ENCODE results near the gene HSD3B2.
"Not testable (repeated sequence)": the region's sequence is repeated elsewhere in the genome, so short reads cannot be mapped to it uniquely, and the experiment has no call there.

The HSD3B2 gene

DNA sequence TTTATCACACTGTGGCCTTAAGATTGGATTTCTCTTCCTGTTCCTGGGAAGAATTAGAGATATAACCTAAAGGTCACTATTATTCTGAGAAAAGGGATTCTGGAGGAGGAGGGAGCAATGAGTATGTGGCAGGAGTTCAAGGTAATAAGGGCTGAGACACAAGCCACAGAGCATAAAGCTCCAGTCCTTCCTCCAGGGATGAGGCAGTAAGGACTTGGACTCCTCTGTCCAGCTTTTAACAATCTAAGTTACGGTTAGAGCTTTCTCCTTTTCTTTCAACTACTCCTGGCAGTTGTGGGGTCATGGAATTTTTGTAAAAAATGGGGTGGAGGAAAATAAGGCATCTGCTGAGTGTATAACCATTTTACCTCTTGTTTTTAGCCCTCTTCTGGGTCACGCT, at the start of gene HSD3B2:
HSD3B2 (plus strand) TSS at position 201 of the 400 bp plus-strand sequence. CDS start 270 bp downstream, outside the sequence.
- no peak for DNase-seq

- DNase-seq, result no peak
These were observed 48.5 kb upstream of the HSD3B2 start for GRCh38 chr1:119366424-119366823.

- peak; percentile 47 for DNase-seq
These were observed 47.4 kb upstream of the HSD3B2 start for GRCh38 chr1:119367432-119368124.

DNA sequence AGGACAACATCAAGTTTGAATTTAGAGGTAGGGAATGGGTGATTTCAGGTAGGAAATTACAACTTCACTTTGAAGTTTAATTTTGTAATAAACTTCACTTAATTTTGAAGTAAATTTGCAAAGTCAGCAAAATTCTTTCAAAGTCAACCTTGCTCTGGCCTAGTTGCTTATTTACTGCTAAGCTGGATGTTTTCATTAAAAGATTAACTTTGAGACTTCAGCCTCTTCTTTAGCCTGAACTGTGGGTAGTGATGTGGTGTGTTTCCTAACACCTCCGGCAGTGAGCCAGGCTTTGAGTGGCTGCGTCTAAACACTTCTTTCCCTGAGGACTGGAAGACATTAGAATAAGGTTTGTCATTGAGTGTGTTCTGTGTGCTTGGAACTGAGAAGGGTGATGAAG, 46.4 kb upstream of the HSD3B2 start, which contains the start of gene HAO2:
HAO2 (plus strand) TSS at position 232 of the 400 bp plus-strand sequence. CDS start 12,301 bp downstream, outside the sequence.
- DNase-seq, result no peak

DNA sequence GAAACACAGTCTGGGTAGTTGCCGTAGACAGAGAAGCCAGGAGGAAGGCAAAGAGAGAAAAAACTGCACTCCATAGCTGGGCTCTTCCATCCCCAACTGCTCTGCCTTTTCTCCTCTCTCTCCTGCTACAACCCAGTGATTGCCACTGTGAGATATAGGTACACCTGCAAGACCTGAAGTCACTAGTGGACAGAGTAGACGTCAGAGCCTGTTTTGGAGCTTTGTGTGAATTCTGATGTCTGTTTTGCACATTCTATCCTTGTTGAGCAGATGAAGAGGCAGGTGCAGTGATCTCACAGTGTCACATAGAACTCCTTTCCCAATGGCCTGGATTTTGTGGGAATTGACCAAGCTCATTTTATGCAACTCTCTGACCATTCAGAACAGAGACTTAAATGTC, 44.2 kb upstream of the HSD3B2 start:
- DNase-seq, result no peak

DNA sequence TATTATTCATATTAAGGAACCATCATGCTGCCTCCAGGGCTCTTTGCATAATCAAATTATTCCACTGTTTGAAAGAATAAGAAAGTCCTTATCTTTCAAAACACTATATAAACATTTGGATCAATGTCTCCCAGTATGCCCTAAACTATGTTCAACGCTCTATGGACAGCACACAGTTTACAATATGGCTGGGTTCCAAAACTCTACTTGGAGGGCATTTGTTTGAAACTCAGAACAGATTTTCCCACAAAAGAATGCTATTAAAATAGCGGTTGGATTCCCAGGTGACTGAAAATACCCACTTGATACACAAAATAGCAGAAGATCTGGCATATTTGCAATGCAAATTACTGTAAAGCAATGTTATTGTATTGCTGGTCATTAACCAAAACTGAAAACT, 43.1 kb upstream of the HSD3B2 start:
- no peak for DNase-seq

DNA sequence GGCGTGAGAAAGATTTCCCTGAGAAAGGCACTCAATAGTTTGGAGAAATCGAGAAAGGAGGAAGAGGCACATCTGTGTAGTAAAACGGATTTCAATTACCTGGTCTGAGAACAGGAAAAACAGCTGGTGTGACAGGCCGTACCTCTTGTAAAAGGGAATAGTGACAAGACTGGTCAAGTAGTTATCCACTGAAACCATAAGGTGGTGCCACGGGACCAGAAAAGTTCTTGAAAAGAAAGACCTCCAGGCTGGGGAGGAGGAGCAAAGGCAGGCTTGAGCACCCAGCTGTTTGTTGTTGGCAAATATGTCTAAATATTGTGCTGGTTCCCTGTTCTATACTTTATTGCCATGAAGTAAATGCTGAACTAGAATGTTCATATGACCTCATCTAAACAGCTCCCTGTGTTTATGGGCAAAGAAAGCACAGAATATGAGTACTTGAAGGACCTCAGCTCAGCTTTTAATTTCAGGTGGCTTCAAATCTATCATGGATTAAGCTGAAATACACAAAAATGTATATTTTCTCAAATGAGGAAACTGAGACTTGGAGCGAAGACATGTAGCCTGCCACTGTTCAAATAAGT, 42.4 kb upstream of the HSD3B2 start:
- DNase-seq, result peak; percentile 68

DNA sequence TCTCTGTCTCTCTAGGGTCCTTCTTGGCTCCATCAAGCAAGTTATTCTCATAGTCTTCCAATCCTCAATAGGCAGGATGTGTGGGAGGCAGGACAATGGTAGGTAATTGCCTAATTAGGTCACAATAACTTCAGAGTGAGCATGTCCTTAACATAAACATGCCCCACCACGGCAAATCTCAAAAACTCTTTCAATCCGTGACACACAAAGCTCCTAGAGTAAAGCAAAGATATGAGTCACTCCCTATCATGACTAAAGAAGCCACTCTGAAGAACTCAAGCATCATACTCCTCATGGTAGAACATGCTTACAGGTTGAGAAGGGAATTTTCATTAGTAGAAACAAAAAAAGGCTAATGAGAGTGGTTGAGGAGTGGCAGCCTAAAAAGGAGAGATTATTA, 41.5 kb upstream of the HSD3B2 start:
- DNase-seq, result no peak

DNA sequence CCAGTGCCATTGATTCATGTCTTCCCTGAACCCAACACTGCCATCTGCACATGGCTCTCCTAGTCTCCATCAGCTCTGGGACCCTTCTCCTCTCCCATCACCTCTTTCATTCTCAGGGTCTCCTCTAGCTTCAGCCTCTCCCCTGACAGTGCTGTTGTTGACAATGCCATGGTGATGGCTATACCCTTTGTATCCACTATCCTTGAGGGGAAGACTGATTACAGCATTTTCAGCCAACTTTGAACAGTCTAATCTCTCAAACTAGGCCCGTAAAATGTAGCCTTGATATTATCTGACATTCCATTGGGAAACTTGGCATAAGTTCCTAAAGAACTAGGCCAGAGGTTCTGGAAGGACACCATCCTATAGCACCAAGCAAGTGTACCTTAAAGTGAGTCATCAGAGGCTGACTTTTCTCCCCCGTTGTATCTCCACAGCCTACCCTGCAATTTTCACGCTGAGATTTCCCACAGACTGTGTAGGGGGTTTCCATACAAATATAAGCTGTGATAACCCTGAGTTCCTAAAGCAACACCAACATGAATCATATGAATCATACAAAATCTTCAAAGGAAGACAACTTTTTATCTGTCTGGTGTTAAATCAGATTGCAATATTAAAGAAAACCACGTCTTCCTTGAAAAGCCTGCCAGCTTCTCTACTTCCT, 40.6 kb upstream of the HSD3B2 start:
- DNase-seq, result no peak

GRCh38 chr1:119375366-119375765, 39.6 kb upstream of the HSD3B2 start:
- DNase-seq, result no peak

DNA sequence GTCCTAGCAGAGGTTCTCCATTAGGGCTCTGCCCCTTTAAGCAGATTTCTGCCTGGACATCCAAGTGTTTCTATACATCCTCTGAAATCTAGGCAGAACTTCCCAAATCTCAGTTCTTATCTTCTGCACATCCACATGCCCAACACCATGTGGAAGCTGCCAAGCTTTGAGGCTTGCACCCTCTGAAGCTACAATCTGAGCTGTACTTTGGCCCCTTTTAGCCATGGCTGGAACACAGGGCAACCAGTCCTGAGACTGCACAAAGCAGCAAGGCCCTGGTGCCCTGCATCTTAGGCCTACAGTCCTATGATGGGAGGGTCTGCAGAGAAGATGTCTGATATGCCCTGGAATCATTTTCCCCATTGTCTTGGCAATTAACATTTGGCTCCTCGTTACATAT, 38.4 kb upstream of the HSD3B2 start:
- no peak for DNase-seq

GRCh38 chr1:119377594-119377993, 37.4 kb upstream of the HSD3B2 start:
- DNase-seq, result not testable (repeated sequence)

DNA sequence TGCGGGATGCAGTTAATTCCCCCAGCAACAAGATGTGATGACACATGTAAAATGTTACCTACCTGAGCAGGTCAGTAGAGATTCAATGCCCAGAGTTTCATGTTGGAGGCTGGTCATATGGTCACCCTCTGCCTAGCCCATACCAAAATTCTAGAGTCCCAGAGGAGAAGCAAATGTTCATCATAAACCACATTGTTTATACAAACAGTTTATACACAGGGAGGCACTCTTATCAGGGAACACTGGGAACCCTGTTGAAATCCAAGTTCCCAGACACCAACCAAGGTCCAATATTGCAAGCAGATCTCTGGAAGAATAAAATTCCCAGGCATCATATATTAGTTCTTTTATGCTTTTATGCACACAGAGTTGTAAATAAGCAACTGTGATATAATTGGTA, 35.8 kb upstream of the HSD3B2 start:
- no peak for DNase-seq

DNA sequence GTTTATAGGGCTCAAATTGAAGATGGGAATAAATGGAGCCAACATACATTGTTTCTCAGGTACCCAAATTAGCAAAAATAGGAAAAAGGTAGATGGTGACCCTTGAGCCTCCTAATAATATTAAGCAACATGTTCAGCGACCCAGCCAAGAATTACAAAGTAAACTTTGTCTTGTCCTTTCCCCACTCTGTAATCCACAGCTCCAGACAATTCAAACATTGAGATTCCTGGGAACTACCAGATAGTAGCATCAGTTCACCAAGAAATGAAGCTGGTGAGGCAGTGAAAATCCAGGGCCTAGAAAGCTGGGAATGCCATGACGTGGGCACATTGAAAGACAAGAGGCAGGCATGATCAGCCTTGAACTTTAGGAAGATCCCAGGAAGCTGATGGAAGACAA, 34.6 kb upstream of the HSD3B2 start:
- no peak for DNase-seq

DNA sequence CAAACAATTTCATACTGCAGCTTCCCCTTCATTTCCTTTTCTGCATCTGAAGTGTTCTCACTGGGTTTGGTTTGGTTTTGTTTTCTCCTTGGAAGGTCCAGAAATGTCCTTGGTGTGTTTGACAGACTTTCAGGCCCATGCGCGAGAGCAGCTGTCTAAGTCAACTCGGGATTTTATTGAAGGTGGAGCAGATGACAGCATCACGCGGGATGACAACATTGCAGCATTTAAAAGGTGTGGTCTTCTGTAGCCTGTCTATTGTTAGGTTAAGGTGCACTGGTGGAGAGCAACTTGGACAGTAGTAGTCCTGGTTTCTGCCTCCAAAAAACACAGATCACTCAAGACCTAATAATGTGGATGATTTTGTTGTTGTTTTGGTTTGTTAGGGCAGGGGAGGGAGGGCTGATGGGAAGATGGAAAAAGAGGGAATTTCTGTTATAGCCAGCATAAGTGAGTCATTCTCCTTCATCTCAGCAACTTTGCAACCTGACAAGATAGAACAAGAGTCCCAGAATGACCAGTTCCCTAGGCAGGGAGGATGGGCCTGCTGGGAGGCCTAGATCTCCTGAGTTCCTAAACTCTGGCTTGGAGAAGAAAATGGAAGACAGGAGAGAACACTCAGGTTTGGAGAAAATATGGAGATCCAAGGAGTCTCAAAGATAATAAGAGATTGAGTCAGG, 33.8 kb upstream of the HSD3B2 start:
- no peak for DNase-seq

DNA sequence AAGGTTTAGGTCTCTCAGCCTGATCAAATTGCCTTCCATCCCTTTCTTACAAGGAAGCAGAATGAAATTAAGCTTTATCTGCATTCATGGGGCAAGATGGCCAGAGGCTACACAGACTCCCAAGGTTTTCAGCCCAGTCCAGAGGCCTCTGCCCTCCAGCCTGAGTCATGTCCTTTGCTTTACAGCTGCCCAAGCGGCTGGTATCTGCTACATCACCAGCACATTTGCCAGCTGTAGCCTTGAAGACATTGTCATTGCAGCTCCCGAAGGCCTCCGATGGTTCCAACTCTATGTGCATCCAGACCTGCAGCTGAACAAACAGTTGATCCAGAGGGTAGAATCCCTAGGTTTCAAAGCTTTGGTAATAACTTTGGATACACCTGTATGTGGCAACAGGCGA, 30.4 kb upstream of the HSD3B2 start:
- DNase-seq, result no peak

- no peak for DNase-seq
These were observed 29.3 kb upstream of the HSD3B2 start for GRCh38 chr1:119385650-119386049.

- no peak for DNase-seq
These were observed 27.1 kb upstream of the HSD3B2 start for GRCh38 chr1:119387858-119388257.

DNA sequence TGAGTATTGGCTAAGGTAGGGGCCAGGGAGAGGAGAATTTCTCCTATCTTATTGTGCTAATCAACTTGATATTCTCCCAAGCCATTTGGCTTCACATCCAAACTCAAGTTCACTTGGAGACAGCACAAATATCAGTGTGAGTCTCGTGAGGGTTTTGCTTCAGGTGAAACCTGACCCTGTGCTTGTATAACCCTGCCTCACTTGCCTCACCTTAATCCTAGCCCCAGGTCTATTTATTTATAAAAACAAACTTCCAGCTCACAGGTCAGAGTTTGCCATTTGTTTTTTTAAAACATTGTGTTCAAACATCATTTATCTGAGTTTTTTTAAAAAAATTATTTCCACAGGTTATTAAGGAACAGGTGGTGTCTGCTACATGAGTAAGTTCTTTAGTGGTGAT, 26.5 kb upstream of the HSD3B2 start:
- no peak for DNase-seq

DNA sequence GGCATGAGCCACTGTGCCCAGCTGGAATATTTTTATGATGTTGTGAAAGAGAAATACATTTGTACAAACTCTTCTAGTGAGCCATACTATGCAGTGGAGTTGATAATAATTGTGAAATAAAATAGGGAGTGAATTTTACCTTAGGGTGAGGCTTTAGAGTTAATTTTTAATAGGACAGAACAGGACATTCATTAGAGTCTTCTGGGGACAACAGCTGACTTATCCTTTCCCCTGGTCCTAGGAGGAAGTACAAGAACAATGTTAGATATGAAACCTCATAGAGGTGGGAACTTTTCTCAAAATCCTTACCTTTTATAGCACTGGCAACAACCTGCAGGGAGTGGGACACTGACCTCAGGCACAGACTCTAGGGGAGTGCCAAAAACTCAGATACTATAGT, 24.4 kb upstream of the HSD3B2 start:
- DNase-seq, result no peak

DNA sequence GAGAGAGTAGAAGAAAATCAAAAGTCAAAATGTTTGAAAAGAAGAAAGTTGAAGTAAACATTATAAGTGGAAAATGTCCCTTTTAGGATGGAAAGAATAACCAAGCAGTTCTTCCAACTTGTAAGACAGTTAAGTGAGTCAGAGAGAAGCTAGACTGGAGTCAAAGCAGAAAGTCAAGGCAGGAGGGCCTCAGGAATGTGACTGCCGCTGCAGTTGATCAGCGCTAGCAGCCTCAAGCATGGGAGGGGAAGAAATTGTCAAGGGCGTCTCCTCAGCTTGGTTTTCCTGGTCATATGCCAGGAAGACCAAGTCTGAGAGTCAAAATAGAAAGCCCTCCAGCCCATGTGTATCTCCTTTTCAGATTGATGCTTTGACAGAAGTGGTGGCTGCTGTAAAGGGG, 23.2 kb upstream of the HSD3B2 start:
- DNase-seq, result no peak

DNA sequence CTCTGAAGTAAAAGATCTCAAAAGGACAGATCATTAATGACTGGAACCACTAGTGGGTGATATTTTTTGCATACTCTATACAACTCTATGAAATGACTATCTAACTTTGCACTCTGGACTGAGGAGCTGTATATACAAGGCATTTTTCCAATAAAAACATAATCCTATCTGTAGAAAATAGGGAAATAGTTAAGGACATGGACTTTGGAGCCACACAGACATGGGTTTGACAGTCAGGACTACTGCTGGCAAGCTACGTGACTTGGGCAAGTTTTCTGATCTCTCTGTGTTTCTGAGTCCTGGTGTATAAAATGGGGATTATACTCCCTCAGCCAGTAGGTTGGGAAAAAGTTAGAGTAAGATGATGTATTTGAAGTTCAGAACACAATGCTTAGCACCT, 20.9 kb upstream of the HSD3B2 start:
- DNase-seq, result no peak

- DNase-seq, result no peak
These were observed 18.0 kb upstream of the HSD3B2 start for GRCh38 chr1:119396982-119397381.

DNA sequence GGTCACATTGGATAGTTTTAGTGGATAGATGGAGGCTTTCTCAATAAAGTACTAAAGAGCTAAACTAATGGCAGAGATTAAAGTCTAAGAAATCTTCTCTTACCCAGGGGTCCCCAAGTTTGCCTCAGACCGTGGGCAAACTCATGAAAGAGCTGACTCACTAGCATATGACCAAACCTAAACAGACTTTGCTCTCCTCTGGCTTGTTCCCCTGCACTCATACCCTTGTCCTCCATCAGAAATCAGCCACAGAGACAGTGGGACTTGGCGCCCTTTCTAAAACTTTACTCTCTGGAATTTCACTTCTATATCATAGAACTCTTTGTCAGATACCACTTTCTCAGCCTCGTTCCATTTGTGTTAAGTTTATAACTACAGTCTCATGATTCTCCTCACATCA, 17.0 kb upstream of the HSD3B2 start:
- no peak for DNase-seq

Measured in OCI-M1 (cell line).